ENCODE data around the gene BUD13.

DNA sequence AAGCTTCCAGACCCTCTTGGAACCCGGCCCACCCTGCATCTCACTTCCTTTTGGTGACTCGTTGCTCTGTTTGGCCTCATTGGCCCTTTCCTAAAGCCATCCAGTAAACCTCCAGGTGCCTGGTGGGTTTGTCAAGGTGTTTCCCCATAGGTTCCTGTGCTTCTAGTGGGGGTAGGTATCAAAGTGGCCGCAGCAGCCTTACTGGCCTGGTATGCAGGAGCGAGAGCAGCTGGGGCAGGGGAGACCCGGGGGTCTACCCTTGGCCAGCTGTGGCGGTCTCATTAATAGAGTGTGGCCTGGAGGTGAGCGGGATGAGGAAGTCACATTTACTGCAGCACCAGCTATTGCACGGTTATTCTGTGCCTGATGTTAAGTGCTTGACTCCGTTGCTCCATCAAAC, 46.3 kb upstream of the BUD13 start:
- TF ChIP-seq, protein P1, sequence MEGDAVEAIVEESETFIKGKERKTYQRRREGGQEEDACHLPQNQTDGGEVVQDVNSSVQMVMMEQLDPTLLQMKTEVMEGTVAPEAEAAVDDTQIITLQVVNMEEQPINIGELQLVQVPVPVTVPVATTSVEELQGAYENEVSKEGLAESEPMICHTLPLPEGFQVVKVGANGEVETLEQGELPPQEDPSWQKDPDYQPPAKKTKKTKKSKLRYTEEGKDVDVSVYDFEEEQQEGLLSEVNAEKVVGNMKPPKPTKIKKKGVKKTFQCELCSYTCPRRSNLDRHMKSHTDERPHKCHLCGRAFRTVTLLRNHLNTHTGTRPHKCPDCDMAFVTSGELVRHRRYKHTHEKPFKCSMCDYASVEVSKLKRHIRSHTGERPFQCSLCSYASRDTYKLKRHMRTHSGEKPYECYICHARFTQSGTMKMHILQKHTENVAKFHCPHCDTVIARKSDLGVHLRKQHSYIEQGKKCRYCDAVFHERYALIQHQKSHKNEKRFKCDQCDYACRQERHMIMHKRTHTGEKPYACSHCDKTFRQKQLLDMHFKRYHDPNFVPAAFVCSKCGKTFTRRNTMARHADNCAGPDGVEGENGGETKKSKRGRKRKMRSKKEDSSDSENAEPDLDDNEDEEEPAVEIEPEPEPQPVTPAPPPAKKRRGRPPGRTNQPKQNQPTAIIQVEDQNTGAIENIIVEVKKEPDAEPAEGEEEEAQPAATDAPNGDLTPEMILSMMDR (conservative IDR thresholded peaks at IDR 0.05 in 1 of 2, IDR thresholded peaks at IDR 0.05 in 1 of 2; ENCODE audit: extremely low read depth in 1 of 2, insufficient read depth in 1 of 2, low read depth in 1 of 2, low read length in 2 of 2): no peak
- no peak for TF ChIP-seq EZH2 (IDR thresholded peaks at IDR 0.05; ENCODE audit: borderline replicate concordance, low read length)
